ENCODE results near the gene CRYBG3.

CRYBG3 gene

GRCh38 chr3:97974996-97975395 lies 153.2 kb downstream of the CRYBG3 start:
- DNase-seq (ENCODE audit: low read depth) = no peak

GRCh38 chr3:97975466-97975865 lies 153.7 kb downstream of the CRYBG3 start:
- no peak for DNase-seq (ENCODE audit: low read depth)

- no peak for DNase-seq (ENCODE audit: low read depth)
Measured at GRCh38 chr3:97979610-97980009, 157.8 kb downstream of the CRYBG3 start.

- DNase-seq (ENCODE audit: low read depth) = no peak
Measured at GRCh38 chr3:97981886-97982285, 160.1 kb downstream of the CRYBG3 start.

- no peak for DNase-seq (ENCODE audit: low read depth)
Measured at GRCh38 chr3:97983933-97984491, 162.2 kb downstream of the CRYBG3 start.

- DNase-seq (ENCODE audit: low read depth) = no peak
Measured at GRCh38 chr3:97987306-97987705, 165.5 kb downstream of the CRYBG3 start.

GRCh38 chr3:97988784-97989568 lies 167.2 kb downstream of the CRYBG3 start:
- no peak for DNase-seq (ENCODE audit: low read depth)

GRCh38 chr3:97990624-97991292 lies 168.9 kb downstream of the CRYBG3 start:
- DNase-seq (ENCODE audit: low read depth) = no peak

GRCh38 chr3:97991293-97991682 lies 169.5 kb downstream of the CRYBG3 start:
- no peak for DNase-seq (ENCODE audit: low read depth)

- no peak for DNase-seq (ENCODE audit: low read depth)
Measured at GRCh38 chr3:97992547-97993173, 170.8 kb downstream of the CRYBG3 start.

GRCh38 chr3:97993526-97993925 lies 171.7 kb downstream of the CRYBG3 start:
- no peak for DNase-seq (ENCODE audit: low read depth)

- DNase-seq (ENCODE audit: low read depth) = no peak
Measured at GRCh38 chr3:97994328-97994945, 172.6 kb downstream of the CRYBG3 start.

Data from activated T-cell treated with anti-CD3 and anti-CD28 coated beads for 48 hours (primary cell).